ENCODE data around the gene LTB4R2. TPM values are rescaled to one million over a fixed set of nuclear protein-coding genes. Genes with fewer than 3 reads are reported as not detected.

LTB4R2 gene
- total and polyA plus RNA-seq, 2 donors (not counting 1 experiment from before 2014, with no cell fraction given): 0.23 to 1.8 TPM

- no peak for DNase-seq (ENCODE audit: low read depth in 2 of 2)
- no peaks in the 10 kb centered on the region for H3K36me3 ChIP-seq (ENCODE audit: control insufficient read depth, insufficient read depth, low read length)
- H3K4me3 ChIP-seq (replicated peaks in 1 of 4; ENCODE audit: control extremely low read depth in 1 of 4, insufficient read depth in 1 of 4, low read depth in 3 of 4, low read length in 4 of 4): no peak overlapping the region
- no peak overlapping the region for H3K4me2 ChIP-seq (ENCODE audit: extremely low read depth, insufficient read depth, low read length)
- H3K27me3 ChIP-seq (ENCODE audit: control insufficient read depth, insufficient read depth, low read length): peaks cover 29% of the 10 kb centered on the region
- no peaks in the 10 kb centered on the region for H3K9me3 ChIP-seq (ENCODE audit: control insufficient read depth, insufficient read depth, low read depth, low read length)
- H4K20me1 ChIP-seq (ENCODE audit: control insufficient read depth, extremely low read depth, insufficient read depth, low read length): no peaks in the 10 kb centered on the region
- H2AFZ ChIP-seq (ENCODE audit: low read length): no peak overlapping the region
- no peaks in the 10 kb centered on the region for H3K4me1 ChIP-seq (ENCODE audit: control insufficient read depth, extremely low read depth, insufficient read depth, low read length)
- no peak overlapping the region for H3K27ac ChIP-seq (ENCODE audit: insufficient read depth, low read length)
- no peaks in the 10 kb centered on the region for H3K79me2 ChIP-seq (ENCODE audit: control insufficient read depth, insufficient read depth, low read length)
- TF ChIP-seq EZH2 (IDR thresholded peaks at IDR 0.05; ENCODE audit: low read length, missing control alignments) (no peak), CTCF (conservative IDR thresholded peaks at IDR 0.05 in 1 of 2, IDR thresholded peaks at IDR 0.05 in 1 of 2; ENCODE audit: low read depth in 1 of 2, low read length in 2 of 2) (no peak)
- H3K9ac ChIP-seq (ENCODE audit: insufficient read depth, low read length): no peak overlapping the region
These were observed 12.7 kb downstream of the LTB4R2 start for GRCh38 chr14:24322672-24323071.

GRCh38 chr14:24323341-24323740 lies 13.4 kb downstream of the LTB4R2 start:
- Histone ChIP-seq H3K4me1 (ENCODE audit: control insufficient read depth, extremely low read depth, insufficient read depth, low read length) (no peaks in the 10 kb centered on the region), H3K9ac (ENCODE audit: insufficient read depth, low read length) (no peak overlapping the region), H4K20me1 (ENCODE audit: control insufficient read depth, extremely low read depth, insufficient read depth, low read length) (no peaks in the 10 kb centered on the region), H3K4me3 (replicated peaks in 1 of 4; ENCODE audit: control extremely low read depth in 1 of 4, insufficient read depth in 1 of 4, low read depth in 3 of 4, low read length in 4 of 4) (no peak overlapping the region), H3K27me3 (ENCODE audit: control insufficient read depth, insufficient read depth, low read length) (peaks cover 27% of the 10 kb centered on the region), H2AFZ (ENCODE audit: low read length) (no peak overlapping the region), H3K4me2 (ENCODE audit: extremely low read depth, insufficient read depth, low read length) (no peak overlapping the region), H3K27ac (ENCODE audit: insufficient read depth, low read length) (no peak overlapping the region), H3K36me3 (ENCODE audit: control insufficient read depth, insufficient read depth, low read length) (no peaks in the 10 kb centered on the region), H3K9me3 (ENCODE audit: control insufficient read depth, insufficient read depth, low read depth, low read length) (no peaks in the 10 kb centered on the region), H3K79me2 (ENCODE audit: control insufficient read depth, insufficient read depth, low read length) (no peaks in the 10 kb centered on the region)
- no peak for TF ChIP-seq EZH2 (IDR thresholded peaks at IDR 0.05; ENCODE audit: low read length, missing control alignments)
- no peak for TF ChIP-seq CTCF (conservative IDR thresholded peaks at IDR 0.05 in 1 of 2, IDR thresholded peaks at IDR 0.05 in 1 of 2; ENCODE audit: low read depth in 1 of 2, low read length in 2 of 2)
- DNase-seq (ENCODE audit: low read depth in 2 of 2): no peak

GRCh38 chr14:24324024-24324423 lies 14.1 kb downstream of the LTB4R2 start:
- Histone ChIP-seq H3K27ac (ENCODE audit: insufficient read depth, low read length) (no peak overlapping the region), H2AFZ (ENCODE audit: low read length) (no peak overlapping the region), H3K9me3 (ENCODE audit: control insufficient read depth, insufficient read depth, low read depth, low read length) (no peaks in the 10 kb centered on the region), H3K4me1 (ENCODE audit: control insufficient read depth, extremely low read depth, insufficient read depth, low read length) (no peaks in the 10 kb centered on the region), H3K9ac (ENCODE audit: insufficient read depth, low read length) (no peak overlapping the region), H3K4me3 (replicated peaks in 1 of 4; ENCODE audit: control extremely low read depth in 1 of 4, insufficient read depth in 1 of 4, low read depth in 3 of 4, low read length in 4 of 4) (no peak overlapping the region), H4K20me1 (ENCODE audit: control insufficient read depth, extremely low read depth, insufficient read depth, low read length) (no peaks in the 10 kb centered on the region), H3K79me2 (ENCODE audit: control insufficient read depth, insufficient read depth, low read length) (no peaks in the 10 kb centered on the region), H3K4me2 (ENCODE audit: extremely low read depth, insufficient read depth, low read length) (no peak overlapping the region), H3K36me3 (ENCODE audit: control insufficient read depth, insufficient read depth, low read length) (no peaks in the 10 kb centered on the region), H3K27me3 (ENCODE audit: control insufficient read depth, insufficient read depth, low read length) (peaks cover 21% of the 10 kb centered on the region)
- no peak for DNase-seq (ENCODE audit: low read depth in 2 of 2)
- no peak for TF ChIP-seq EZH2 (IDR thresholded peaks at IDR 0.05; ENCODE audit: low read length, missing control alignments)
- TF ChIP-seq CTCF (conservative IDR thresholded peaks at IDR 0.05 in 1 of 2, IDR thresholded peaks at IDR 0.05 in 1 of 2; ENCODE audit: low read depth in 1 of 2, low read length in 2 of 2): no peak
